Lower lobe of right lung (tissue), 2 donors: ENCODE results near the gene SLC16A2. TPM values are rescaled to one million over a fixed set of nuclear protein-coding genes. Genes with fewer than 3 reads are reported as not detected.
A peak's percentile ranks its signal among the peaks of the same experiment; 100 is the strongest.

Experiments used
- ATAC-seq, 2 donors: fragments of 200-7000 bp; cut with Tn5 transposase; one replicate each; pipeline ENCODE4 v1.9.1; 2020 to 2022; ENCODE audit warnings: mild to moderate bottlenecking in 2 of 2, moderate library complexity in 2 of 2
- DNase-seq: peaks from one replicate; pipeline ENCODE4 v3.0.0-alpha.2; 2020
- H3K27ac ChIP-seq: fragments of 200-600 bp; one replicate; pipeline ENCODE4 v1.8.0; 2022
- H3K27me3 ChIP-seq: fragments of 200-600 bp; one replicate; pipeline ENCODE4 v1.8.0; 2022; ENCODE audit warnings: low read depth
- H3K36me3 ChIP-seq: fragments of 200-600 bp; one replicate; pipeline ENCODE4 v1.8.0; 2022; ENCODE audit warnings: mild to moderate bottlenecking
- H3K4me1 ChIP-seq: fragments of 200-600 bp; one replicate; pipeline ENCODE4 v1.8.0; 2022
- H3K4me3 ChIP-seq: fragments of 200-600 bp; one replicate; pipeline ENCODE4 v1.8.0; 2022; ENCODE audit warnings: mild to moderate bottlenecking
- H3K9me3 ChIP-seq: fragments of 200-600 bp; one replicate; pipeline ENCODE4 v1.8.0; 2022
- CTCF ChIP-seq: fragments of 200-600 bp; IDR thresholded peaks from one replicate; pipeline ENCODE4 v1.8.0; 2022; ENCODE audit warnings: antibody characterized with exemption, mild to moderate bottlenecking
- intact Hi-C: fragments of 100-400 bp; cut with DNase I; formaldehyde crosslinking; loops from one replicate; pipeline ENCODE4 v1.11.0; 2022
- total RNA-seq: library from RNA; stranded (reverse); fragmentation: NEBNext Ultra II Directional; extraction: Animal tissue kit (Norgen Biotek cat#: 25700); gene quantifications from one replicate; pipeline ENCODE4 v1.2.1, GENCODE V29; 2021
- donor health status: DM: no; HTN: yes; CAD: no; lungs with severe emphysema.

SLC16A2 gene
- total RNA-seq, 1 donor from 2014 or later, result 7.2 TPM

GRCh38 chrX:74535408-74536151, 114.3 kb downstream of the SLC16A2 start:
- no peaks in the 10 kb centered on the region for H3K9me3 ChIP-seq
- H3K27me3 ChIP-seq, result no peaks in the 10 kb centered on the region
- peak overlapping the region; percentile 83 for H3K27ac ChIP-seq
- peak; percentile 32 for TF ChIP-seq CTCF
- no peaks in the 10 kb centered on the region for H3K4me1 ChIP-seq
- DNase-seq, result peak; percentile 61
- intact Hi-C loops, result no loop called here
- no peaks in the 10 kb centered on the region for H3K36me3 ChIP-seq
- peak; percentile 85 to 88 for ATAC-seq
- H3K4me3 ChIP-seq, result peak overlapping the region; percentile 59

- intact Hi-C loops, result no loop called here
- Histone ChIP-seq H3K27ac (peak overlapping the region; percentile 83), H3K4me1 (no peaks in the 10 kb centered on the region), H3K36me3 (no peaks in the 10 kb centered on the region), H3K9me3 (no peaks in the 10 kb centered on the region), H3K4me3 (peak overlapping the region; percentile 59), H3K27me3 (no peaks in the 10 kb centered on the region)
- peak; percentile 80 for DNase-seq
- TF ChIP-seq CTCF, result peak; percentile 44
- peak; percentile 86 to 93 for ATAC-seq
Measured at GRCh38 chrX:74536152-74536831, 115.0 kb downstream of the SLC16A2 start.

GRCh38 chrX:74536832-74537371, 115.6 kb downstream of the SLC16A2 start:
- no peaks in the 10 kb centered on the region for H3K9me3 ChIP-seq
- DNase-seq (no peak), ATAC-seq (peak; percentile 56 to 58)
- no peaks in the 10 kb centered on the region for H3K36me3 ChIP-seq
- H3K4me1 ChIP-seq, result no peaks in the 10 kb centered on the region
- peak overlapping the region; percentile 83 for H3K27ac ChIP-seq
- no peaks in the 10 kb centered on the region for H3K27me3 ChIP-seq
- intact Hi-C loops, result no loop called here
- TF ChIP-seq CTCF, result no peak
- peak overlapping the region; percentile 59 for H3K4me3 ChIP-seq

GRCh38 chrX:74540635-74541249, 119.4 kb downstream of the SLC16A2 start:
- ATAC-seq (no peak), DNase-seq (no peak)
- H3K36me3 ChIP-seq, result no peaks in the 10 kb centered on the region
- H3K4me1 ChIP-seq, result no peaks in the 10 kb centered on the region
- H3K9me3 ChIP-seq, result no peaks in the 10 kb centered on the region
- no peak overlapping the region for H3K27ac ChIP-seq
- H3K27me3 ChIP-seq, result no peaks in the 10 kb centered on the region
- no peak overlapping the region for H3K4me3 ChIP-seq
- intact Hi-C loops, result no loop called here
- TF ChIP-seq CTCF, result no peak

GRCh38 chrX:74545880-74546523, 124.7 kb downstream of the SLC16A2 start:
- ATAC-seq, result no peak
- intact Hi-C loops, result no loop called here

More at GRCh38 chrX:74545880-74546523, 124.7 kb downstream of the SLC16A2 start:
- DNase-seq, result no peak
- H3K27ac ChIP-seq, result no peak overlapping the region
- no peaks in the 10 kb centered on the region for H3K4me1 ChIP-seq
- no peaks in the 10 kb centered on the region for H3K36me3 ChIP-seq
- no peak for TF ChIP-seq CTCF
- no peaks in the 10 kb centered on the region for H3K9me3 ChIP-seq
- no peaks in the 10 kb centered on the region for H3K27me3 ChIP-seq
- no peak overlapping the region for H3K4me3 ChIP-seq
